NCI-H2029 treated with DMSO at 0.1 percent for 48 hours (cell line): ENCODE measurements around the gene ACO2.
"Not testable (repeated sequence)": the region's sequence is repeated elsewhere in the genome, so short reads cannot be mapped to it uniquely, and the experiment has no call there.

Source experiments
- DNase-seq: peaks from one replicate; lab custom pipeline; 2025; lab: John Stamatoyannopoulos, UW

Gene ACO2

DNA sequence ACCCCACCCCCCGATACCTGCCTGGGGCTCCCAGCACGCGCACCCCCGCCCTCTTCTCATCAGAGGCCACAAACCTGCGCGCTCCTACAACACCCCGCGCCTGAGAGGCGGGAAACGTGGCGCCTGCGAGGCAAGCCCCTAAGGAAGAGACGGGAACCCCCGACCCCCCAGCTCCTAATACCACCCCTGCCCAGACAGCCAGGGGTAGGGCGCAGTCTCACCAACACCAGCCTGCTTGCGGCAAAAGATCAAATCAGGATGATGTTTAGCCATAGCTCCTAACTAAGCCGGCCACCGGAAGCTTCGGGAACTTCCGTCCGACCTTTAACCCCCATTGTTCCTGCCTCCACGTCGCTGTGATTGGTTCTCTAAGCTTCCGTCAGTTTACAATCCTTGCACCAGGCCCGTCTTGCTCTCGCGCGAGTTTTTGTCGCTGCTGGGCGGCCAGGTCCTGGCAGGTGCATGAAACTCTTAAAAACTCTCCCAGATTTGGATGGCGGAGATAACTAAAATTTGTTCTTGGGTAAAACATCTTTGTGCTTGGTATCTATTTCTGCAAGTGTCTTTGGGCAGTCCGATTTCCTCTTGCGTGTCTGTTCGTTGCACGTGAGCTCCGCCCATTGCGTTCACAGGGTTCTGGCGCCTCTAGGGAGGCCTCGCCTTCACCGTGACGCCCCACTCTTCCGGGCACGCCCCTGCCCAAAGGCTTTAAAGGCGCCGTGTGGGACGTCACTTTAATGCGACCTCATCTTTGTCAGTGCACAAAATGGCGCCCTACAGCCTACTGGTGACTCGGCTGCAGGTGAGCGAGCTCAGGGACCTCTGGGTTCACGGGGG, at the start of gene ACO2, which contains the start of gene PHF5A:
TSS of gene ACO2 (plus strand) at position 737 of the 837 bp plus-strand sequence. CDS start at position 767, 30 bp downstream.
TSS of gene PHF5A (minus strand) at position 312 of the 837 bp plus-strand sequence. CDS start at position 273, 39 bp downstream.
- DNase-seq, result peak; percentile 96

GRCh38 chr22:41425660-41426365, 43.1 kb upstream of the ACO2 start:
- no peak for DNase-seq

DNA sequence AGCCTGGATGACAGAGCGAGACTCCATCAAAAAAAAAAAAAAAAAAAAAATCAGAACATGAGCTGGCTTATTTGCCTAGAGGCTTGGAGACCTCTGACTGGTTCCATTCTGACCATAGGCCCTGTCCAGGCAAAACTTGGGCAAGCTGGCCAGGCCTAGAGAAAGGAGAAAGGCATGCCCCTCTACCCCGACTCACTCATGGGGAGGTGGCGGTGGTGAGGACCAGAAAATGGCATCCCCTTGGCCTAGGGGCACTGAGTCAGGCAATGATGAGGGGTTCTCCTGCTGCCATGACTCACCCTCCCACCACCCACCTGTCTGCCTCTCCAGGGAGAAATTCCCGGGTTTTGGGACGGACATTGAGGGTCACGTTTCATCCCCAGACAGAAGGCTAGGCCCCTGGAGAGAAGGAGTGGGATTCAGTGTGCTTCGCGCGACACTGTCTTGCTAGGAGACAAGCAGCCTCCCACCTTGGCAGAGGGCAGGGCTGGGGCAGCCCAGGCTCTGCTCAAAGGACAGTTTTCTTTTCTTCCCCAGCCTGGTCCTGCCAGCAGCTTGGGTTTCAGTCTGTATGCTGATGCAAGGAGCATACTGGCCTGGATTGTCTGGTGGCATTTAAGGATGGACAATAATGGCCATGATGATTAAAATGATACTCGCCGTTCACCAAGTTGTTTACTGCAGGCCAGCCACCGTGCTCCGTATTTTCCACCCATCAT, 39.5 kb upstream of the ACO2 start:
- DNase-seq, result no peak

GRCh38 chr22:41429951-41430332, 39.0 kb upstream of the ACO2 start:
- no peak for DNase-seq

- no peak for DNase-seq
Measured at GRCh38 chr22:41431656-41432055, 37.3 kb upstream of the ACO2 start.

DNA sequence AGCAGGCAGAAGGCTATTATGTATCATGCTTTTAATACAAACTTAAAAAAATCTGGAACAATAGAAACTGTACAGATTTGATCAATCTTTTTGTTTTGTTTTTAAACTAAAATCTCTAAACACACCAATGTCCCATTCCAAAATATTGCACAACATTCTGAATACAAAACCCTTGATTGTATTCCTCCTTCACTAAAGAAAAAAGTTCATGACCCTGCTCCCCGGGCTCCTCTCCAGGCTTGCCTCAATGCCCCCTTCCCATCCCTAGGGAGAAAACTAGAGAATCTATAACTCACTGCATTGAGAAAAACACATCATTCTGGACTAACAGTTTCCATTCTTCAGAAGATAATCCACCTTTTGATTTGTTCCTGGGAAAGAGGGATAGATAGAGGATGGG, 35.4 kb upstream of the ACO2 start:
- DNase-seq, result not testable (repeated sequence)

- not testable (repeated sequence) for DNase-seq
Measured at GRCh38 chr22:41434361-41435003, 34.4 kb upstream of the ACO2 start.

GRCh38 chr22:41435560-41435959, 33.4 kb upstream of the ACO2 start:
- DNase-seq, result no peak

DNA sequence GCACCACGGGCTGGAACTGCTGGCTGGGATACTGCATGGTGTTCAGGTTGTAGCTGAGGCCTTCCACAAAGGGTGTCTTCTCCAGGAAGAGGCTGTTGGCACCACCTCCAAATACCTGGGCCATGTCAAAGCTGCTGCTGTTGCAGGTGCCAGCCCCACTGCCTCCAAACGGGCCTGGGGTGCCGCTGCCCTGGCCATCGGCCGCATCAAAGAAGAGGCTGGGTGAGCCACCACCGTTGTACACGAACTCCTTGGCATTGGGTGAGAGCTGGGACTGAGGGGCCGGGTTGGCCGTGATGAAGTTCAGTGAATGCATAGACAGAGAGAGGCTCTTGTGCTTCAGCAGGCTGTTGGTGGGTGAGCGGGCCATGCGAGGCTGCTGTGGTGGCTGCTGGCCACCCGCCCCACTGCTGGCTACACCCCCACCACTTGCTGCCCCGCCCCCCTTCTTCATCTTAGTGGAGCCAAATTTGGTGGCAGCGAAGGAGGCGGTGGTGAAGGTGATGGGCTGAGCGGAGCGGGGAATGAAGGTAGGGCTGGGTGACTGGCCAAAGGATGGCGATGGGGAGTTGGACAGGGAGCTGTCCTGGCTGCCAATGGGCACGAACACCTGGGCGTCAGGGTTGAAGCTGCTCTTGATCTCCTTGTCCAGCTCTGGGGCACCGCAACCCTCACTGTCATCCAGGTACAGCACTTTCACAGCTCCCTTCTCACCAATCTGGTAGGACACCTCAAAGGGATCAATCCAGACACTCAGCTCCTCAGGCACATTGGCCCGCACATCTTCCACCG, 32.4 kb upstream of the ACO2 start:
- no peak for DNase-seq

GRCh38 chr22:41437198-41437597, 31.7 kb upstream of the ACO2 start:
- no peak for DNase-seq

DNA sequence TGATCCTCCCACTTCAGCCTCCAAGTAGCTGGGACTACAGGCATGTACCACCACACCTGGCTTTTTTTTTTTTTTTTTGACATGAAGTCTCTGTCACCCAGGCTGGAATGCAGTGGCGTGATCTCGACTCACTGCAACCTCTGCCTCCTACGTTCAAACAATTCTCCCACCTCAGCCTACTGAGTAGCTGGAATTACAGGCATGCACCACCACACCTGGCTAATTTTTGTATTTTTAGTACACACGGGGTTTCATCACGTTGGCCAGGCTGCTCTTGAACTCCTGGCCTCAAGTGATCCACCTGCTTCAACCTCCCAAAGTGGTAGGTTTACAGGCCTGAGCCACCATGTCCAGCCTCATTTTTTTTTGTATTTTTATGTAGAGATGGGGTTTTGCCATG, 28.4 kb upstream of the ACO2 start:
- DNase-seq, result not testable (repeated sequence)

GRCh38 chr22:41442240-41442792, 26.6 kb upstream of the ACO2 start:
- no peak for DNase-seq

GRCh38 chr22:41444360-41445128, 24.4 kb upstream of the ACO2 start:
- peak; percentile 87 for DNase-seq

DNA sequence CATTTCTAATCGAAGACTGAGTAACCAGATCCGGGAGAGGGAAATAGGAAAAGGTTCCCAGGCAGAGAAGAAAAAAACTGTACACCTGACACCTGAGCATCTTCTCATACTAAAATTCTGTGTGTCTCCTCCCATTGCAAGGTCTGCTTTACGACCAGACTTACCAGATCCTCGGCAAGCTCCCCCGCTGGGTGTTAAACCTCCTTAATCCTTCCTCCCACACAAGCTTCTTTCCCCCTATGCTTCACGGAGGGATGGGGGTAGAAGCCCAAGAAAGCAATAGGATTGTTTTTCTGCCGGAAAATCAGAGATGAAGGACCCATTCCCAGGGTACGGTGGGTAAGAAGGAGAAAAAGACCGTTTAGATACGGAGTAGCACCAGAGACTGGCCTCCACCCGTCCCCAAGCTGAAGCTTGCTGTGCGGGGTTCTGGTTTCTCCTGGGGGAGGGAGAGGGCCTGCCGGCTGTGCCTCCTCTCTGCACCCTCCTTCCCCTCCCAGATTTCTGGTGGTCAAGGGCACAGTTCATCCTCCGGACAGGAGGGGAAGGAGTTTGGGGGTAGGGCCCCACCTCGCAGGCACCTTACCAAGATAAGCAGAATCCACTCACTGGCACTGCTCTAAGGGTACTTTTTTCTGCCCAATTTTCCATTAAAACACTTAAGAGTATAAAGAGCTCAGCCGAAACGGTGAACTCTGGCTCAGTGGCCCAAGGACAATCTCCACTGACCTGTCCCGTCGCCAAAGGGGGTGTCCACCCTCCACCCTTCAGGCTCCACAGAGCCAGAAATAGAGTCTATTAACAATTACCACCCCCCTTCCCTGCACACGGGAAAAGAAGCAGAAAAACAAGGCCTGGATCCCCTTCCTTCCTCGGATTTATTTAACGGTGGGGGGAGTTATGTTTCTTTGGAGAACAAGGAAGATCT, 23.5 kb upstream of the ACO2 start:
- DNase-seq, result peak; percentile 22

DNA sequence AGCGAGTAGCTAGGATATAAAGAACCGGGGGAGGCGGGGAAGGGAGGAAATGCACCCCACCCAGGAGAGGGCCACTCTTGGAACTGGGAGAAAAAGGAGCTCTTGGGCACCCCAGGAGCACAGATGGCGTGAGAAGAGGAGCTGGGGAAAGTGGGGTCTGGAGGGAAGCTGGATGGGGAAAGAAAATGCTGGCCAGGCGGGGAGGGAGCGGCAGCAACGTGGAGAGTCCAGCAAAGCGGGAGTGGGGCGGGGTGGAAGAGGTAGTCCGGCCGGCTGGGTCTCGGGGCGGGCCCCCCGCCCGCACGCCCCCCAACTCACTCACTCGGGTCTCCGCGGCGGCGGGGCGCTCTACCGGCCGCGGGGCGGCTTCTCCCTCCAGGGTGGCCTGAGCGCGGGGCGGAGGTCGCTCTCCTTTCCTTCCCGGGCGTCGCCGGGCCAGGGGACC, 22.8 kb upstream of the ACO2 start:
- no peak for DNase-seq

GRCh38 chr22:41446639-41447434, 22.1 kb upstream of the ACO2 start, which contains the start of gene TOB2:
Gene TOB2, minus strand, starts transcription at chr22:41446801. Its CDS starts 9,456 bp downstream, at chr22:41437345.
- DNase-seq, result peak; percentile 57

DNA sequence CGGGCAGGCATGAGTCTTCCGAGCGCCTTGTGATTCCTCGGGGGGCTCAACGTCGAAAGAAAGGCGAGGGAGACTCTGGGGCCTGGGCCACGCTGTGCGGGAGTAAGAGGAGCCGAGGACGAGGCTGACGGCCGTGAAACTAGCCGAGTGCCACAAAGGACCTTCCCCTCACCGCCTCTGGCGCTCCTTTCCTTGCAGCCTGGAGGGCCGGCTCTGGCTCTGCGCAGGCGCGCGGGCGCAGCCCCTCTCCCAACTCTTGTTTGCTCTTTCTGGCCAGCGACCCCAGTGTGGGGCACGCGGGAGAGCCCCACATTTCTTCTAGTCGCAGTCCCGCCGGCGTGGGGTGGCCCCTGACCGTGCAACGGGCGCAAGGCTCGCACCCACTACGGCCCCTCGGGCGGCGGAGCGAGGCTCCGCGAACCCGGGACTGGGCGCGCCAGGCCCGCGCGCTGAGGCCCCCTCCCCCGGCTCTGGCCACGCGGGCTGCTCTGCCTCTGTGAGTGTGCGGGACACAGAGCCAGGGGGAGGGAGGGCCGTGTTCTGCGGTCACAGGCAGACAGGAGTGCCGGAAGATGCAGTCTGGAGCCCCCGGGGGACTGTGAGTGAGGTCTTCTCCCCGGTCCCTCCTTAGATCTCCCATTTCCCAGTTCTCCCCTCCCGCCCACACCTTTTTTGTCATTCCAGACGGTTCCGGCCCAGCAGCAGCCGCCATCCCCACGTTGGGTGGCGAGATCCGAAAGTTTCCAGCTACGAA, 21.3 kb upstream of the ACO2 start:
- DNase-seq, result no peak
